ENCODE results near the gene MAD1L1.

Gene MAD1L1

DNA sequence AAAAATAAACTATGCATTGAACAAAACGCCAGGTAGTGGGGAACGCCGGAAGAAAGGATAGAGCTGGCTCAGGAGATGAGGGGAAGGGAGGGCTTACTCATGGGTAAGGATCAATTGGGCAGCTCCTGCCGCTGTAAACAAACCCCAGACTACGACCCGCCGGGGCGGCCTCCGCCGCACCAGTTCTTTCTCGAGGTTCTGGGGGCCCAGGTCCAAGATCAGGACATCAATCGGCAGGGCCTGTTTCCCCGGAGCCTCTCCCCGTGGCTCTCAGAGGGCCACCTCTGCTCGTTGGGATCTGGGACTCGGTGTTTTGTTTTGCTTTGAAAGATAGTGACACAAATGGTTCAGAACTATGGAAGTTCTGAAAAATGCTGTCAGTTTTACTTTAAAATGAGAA lies 422.2 kb downstream of the MAD1L1 start:
- no peak overlapping the region for H2AFZ ChIP-seq (ENCODE audit: low read depth, low read length)
- TF ChIP-seq EZH2 (IDR thresholded peaks at IDR 0.05; ENCODE audit: borderline replicate concordance, low read depth, low read length, severe bottlenecking): no peak
- TF ChIP-seq, protein P1, sequence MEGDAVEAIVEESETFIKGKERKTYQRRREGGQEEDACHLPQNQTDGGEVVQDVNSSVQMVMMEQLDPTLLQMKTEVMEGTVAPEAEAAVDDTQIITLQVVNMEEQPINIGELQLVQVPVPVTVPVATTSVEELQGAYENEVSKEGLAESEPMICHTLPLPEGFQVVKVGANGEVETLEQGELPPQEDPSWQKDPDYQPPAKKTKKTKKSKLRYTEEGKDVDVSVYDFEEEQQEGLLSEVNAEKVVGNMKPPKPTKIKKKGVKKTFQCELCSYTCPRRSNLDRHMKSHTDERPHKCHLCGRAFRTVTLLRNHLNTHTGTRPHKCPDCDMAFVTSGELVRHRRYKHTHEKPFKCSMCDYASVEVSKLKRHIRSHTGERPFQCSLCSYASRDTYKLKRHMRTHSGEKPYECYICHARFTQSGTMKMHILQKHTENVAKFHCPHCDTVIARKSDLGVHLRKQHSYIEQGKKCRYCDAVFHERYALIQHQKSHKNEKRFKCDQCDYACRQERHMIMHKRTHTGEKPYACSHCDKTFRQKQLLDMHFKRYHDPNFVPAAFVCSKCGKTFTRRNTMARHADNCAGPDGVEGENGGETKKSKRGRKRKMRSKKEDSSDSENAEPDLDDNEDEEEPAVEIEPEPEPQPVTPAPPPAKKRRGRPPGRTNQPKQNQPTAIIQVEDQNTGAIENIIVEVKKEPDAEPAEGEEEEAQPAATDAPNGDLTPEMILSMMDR (IDR thresholded peaks at IDR 0.05; ENCODE audit: borderline replicate concordance, extremely low read depth, low read length, poor library complexity, severe bottlenecking): no peak
- H3K4me3 ChIP-seq (ENCODE audit: low read depth in 1 of 2, low read length in 2 of 2): no peak overlapping the region
- no peak for ATAC-seq (ENCODE audit: insufficient read depth, low read depth)
- H3K27ac ChIP-seq (ENCODE audit: low read length): no peak overlapping the region
- peaks cover 14% of the 10 kb centered on the region; the same call in 1 of the 2 replicates for H3K36me3 ChIP-seq (ENCODE audit: insufficient read depth, low read length)
- H4K20me1 ChIP-seq (ENCODE audit: insufficient read depth, low read length): no peaks in the 10 kb centered on the region; the same call in 1 of the 2 replicates
- H3K4me1 ChIP-seq (ENCODE audit: insufficient read depth, low read length): 0 out of 2 replicates have a peak, but pooled peaks cover 3% of the 10 kb centered on the region
- no peak for DNase-seq
- no peak overlapping the region for H3K4me2 ChIP-seq (ENCODE audit: insufficient read depth, low read length)
- H3K9me3 ChIP-seq (ENCODE audit: insufficient read depth, low read length, severe bottlenecking): no peaks in the 10 kb centered on the region
- H3K9ac ChIP-seq (ENCODE audit: low read depth, low read length): no peak overlapping the region
- no peaks in the 10 kb centered on the region for H3K79me2 ChIP-seq (ENCODE audit: insufficient read depth, low read length)
- H3K27me3 ChIP-seq (ENCODE audit: insufficient read depth, low read length, poor library complexity): no peaks in the 10 kb centered on the region

DNA sequence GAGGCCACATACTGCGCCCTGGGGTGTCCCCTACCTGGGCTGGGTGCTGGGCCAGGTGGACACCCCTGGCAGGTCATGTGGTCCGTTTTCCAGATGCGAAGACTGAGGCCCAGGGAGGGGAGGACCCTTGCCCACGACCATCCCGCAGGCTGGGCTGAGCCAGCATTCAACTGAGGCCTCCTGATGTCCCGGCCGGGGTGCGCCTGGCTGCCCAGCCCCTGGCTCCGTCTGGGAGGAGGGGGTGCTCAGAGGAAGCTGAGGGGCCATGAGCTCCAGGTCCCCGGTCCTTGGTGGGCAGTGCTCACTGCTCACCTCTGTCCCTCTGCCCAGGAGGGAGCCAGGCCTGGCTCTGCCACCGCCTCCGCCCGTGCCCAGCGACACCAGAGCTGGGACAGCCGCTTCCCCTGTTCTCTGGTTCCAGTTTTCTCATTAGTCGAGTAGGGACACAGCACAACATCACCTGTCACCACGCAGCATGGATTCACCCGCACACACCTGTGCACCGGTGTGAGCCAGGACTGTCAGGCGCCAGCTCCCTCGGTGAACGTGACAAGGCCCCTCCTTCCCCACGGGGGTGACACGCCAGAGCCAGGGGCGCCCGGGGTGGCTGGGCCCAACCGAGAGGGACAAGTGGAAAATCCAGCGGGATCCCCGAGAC lies 423.0 kb downstream of the MAD1L1 start:
- Histone ChIP-seq H3K4me1 (ENCODE audit: insufficient read depth, low read length) (no peaks in the 10 kb centered on the region), H3K4me2 (ENCODE audit: insufficient read depth, low read length) (no peak overlapping the region), H4K20me1 (ENCODE audit: insufficient read depth, low read length) (no peaks in the 10 kb centered on the region; the same call in 1 of the 2 replicates), H2AFZ (ENCODE audit: low read depth, low read length) (no peak overlapping the region), H3K27me3 (ENCODE audit: insufficient read depth, low read length, poor library complexity) (no peaks in the 10 kb centered on the region), H3K79me2 (ENCODE audit: insufficient read depth, low read length) (no peaks in the 10 kb centered on the region), H3K4me3 (ENCODE audit: low read depth in 1 of 2, low read length in 2 of 2) (no peak overlapping the region), H3K27ac (ENCODE audit: low read length) (no peak overlapping the region), H3K9ac (ENCODE audit: low read depth, low read length) (no peak overlapping the region), H3K36me3 (ENCODE audit: insufficient read depth, low read length) (peaks cover 14% of the 10 kb centered on the region; the same call in 1 of the 2 replicates), H3K9me3 (ENCODE audit: insufficient read depth, low read length, severe bottlenecking) (no peaks in the 10 kb centered on the region)
- no peak for ATAC-seq (ENCODE audit: insufficient read depth, low read depth)
- DNase-seq: no peak
- no peak for TF ChIP-seq EZH2 (IDR thresholded peaks at IDR 0.05; ENCODE audit: borderline replicate concordance, low read depth, low read length, severe bottlenecking)
- TF ChIP-seq, protein P1 (IDR thresholded peaks at IDR 0.05; ENCODE audit: borderline replicate concordance, extremely low read depth, low read length, poor library complexity, severe bottlenecking): no peak

DNA sequence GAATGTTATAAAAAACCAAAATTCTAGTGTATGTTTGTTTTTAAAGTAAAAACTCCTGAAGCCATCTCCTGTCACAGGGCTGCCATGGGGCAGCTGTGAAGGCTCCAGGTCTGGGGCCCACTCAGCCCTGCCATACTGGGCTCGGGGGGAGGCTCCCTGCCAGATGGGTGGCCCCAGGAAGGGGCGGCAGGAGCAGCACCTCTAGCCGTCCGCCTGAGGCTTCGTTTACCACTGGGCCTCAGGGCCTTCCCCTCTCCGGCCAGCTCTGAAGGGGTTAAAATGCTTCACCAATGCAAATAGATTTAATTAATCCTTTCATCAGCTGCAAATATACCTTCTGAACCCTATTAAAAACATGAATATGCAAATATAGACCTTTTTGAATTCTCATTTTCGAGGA lies 423.7 kb downstream of the MAD1L1 start:
- Histone ChIP-seq H3K27me3 (ENCODE audit: insufficient read depth, low read length, poor library complexity) (no peaks in the 10 kb centered on the region), H3K4me3 (ENCODE audit: low read depth in 1 of 2, low read length in 2 of 2) (no peak overlapping the region), H3K9me3 (ENCODE audit: insufficient read depth, low read length, severe bottlenecking) (no peaks in the 10 kb centered on the region), H3K27ac (ENCODE audit: low read length) (no peak overlapping the region), H3K79me2 (ENCODE audit: insufficient read depth, low read length) (no peaks in the 10 kb centered on the region), H3K4me2 (ENCODE audit: insufficient read depth, low read length) (no peak overlapping the region), H3K9ac (ENCODE audit: low read depth, low read length) (no peak overlapping the region), H4K20me1 (ENCODE audit: insufficient read depth, low read length) (no peaks in the 10 kb centered on the region; the same call in 1 of the 2 replicates), H2AFZ (ENCODE audit: low read depth, low read length) (no peak overlapping the region), H3K4me1 (ENCODE audit: insufficient read depth, low read length) (no peaks in the 10 kb centered on the region), H3K36me3 (ENCODE audit: insufficient read depth, low read length) (peaks cover 8% of the 10 kb centered on the region; the same call in 1 of the 2 replicates)
- DNase-seq: no peak
- no peak for ATAC-seq (ENCODE audit: insufficient read depth, low read depth)
- TF ChIP-seq, protein P1 (IDR thresholded peaks at IDR 0.05; ENCODE audit: borderline replicate concordance, extremely low read depth, low read length, poor library complexity, severe bottlenecking): no peak
- no peak for TF ChIP-seq EZH2 (IDR thresholded peaks at IDR 0.05; ENCODE audit: borderline replicate concordance, low read depth, low read length, severe bottlenecking)

All from DND-41 (cell line).